H1 (cell line): Measurements from ENCODE around the gene CST5. TPM values are rescaled to one million over a fixed set of nuclear protein-coding genes. Genes with fewer than 3 reads are reported as not detected.

ENCODE experiments used
- CTCF ChIA-PET: fragments of 300-600 bp; sonication (Branson Sonifier 250); formaldehyde crosslinking; loops from one replicate; lab custom pipeline; 2021; ENCODE audit not compliant: partially characterized antibody; lab: Charles Lee
- POLR2A ChIA-PET: fragments of 300-600 bp; sonication (Branson Sonifier 250); formaldehyde crosslinking; loops from one replicate; lab custom pipeline; 2021; ENCODE audit warnings: inconsistent platforms; ENCODE audit not compliant: partially characterized antibody; lab: Charles Lee
- DNase-seq, 2 experiments: peaks; one replicate each; pipeline versions ENCODE4 v3.0.0 to v3.0.0-alpha.2; 2010 to 2022; ENCODE audit warnings: low spot score in 2 of 2, low read depth in 1 of 2, mixed read lengths in 1 of 2
- FAIRE-seq: peaks from 2 replicates; lab custom pipeline; 2011; peaks lifted over from hg19 to GRCh38; lab: Jason Lieb, UNC
- H2AFZ ChIP-seq: 2 replicates; pipeline ENCODE4 v1.8.1; 2012; ENCODE audit warnings: low read length, inconsistent platforms
- H2AK5ac ChIP-seq: 2 replicates; pipeline ENCODE4 v1.6.1; 2013; ENCODE audit warnings: low read depth, low read length
- H2BK120ac ChIP-seq: replicated peaks from 2 replicates; pipeline ENCODE3; 2013; ENCODE audit warnings: low read depth, low read length, inconsistent platforms
- H2BK12ac ChIP-seq: 2 replicates; pipeline ENCODE4 v1.6.1; 2013; ENCODE audit warnings: low read depth, low read length
- H2BK15ac ChIP-seq: 2 replicates; pipeline ENCODE4 v1.6.1; 2013; ENCODE audit warnings: low read length
- H2BK20ac ChIP-seq: 2 replicates; pipeline ENCODE4 v1.6.1; 2013; ENCODE audit warnings: low read length
- H2BK5ac ChIP-seq: 2 replicates; pipeline ENCODE4 v1.6.1; 2013; ENCODE audit warnings: low read depth, low read length
- H3K14ac ChIP-seq: 2 replicates; pipeline ENCODE4 v1.6.1; 2013; ENCODE audit warnings: inconsistent platforms; ENCODE audit not compliant: insufficient read length
- H3K18ac ChIP-seq: 2 replicates; pipeline ENCODE4 v1.6.1; 2013; ENCODE audit warnings: low read length; ENCODE audit errors: extremely low read depth
- H3K23ac ChIP-seq: 2 replicates; pipeline ENCODE4 v1.6.1; 2013; ENCODE audit warnings: inconsistent platforms; ENCODE audit not compliant: insufficient read length
- H3K23me2 ChIP-seq: 2 replicates; pipeline ENCODE4 v1.6.1; 2013; ENCODE audit warnings: low read depth, low read length
- H3K27ac ChIP-seq: 2 replicates; pipeline ENCODE4 v1.6.1; 2011; ENCODE audit warnings: low read depth, low read length, inconsistent platforms
- H3K27me3 ChIP-seq, 4 experiments: replicated peaks in 1 of 4; 1 replicate in 1 of 4; 2 replicates in 3 of 4; pipeline versions ENCODE4 v1.6.1 to v1.8.1; 2011 to 2013; ENCODE audit warnings: low read length in 3 of 4, mild to moderate bottlenecking in 3 of 4, inconsistent platforms in 2 of 4, mixed read lengths in 2 of 4, moderate library complexity in 1 of 4; ENCODE audit not compliant: control insufficient read depth in 3 of 4, insufficient read depth in 3 of 4; ENCODE audit errors: extremely low read depth in 1 of 4
- H3K36me3 ChIP-seq, 4 experiments: 2 replicates each; pipeline versions ENCODE4 v1.6.1 to v1.8.1; 2011 to 2013; ENCODE audit warnings: mild to moderate bottlenecking in 4 of 4, low read length in 3 of 4, moderate library complexity in 2 of 4, control low read depth in 1 of 4, inconsistent platforms in 1 of 4; ENCODE audit not compliant: insufficient read depth in 4 of 4, control insufficient read depth in 2 of 4
- H3K4ac ChIP-seq: replicated peaks from 2 replicates; pipeline ENCODE3; 2013; ENCODE audit warnings: low read length, low read depth, mixed read lengths, inconsistent platforms; ENCODE audit not compliant: insufficient read length
- H3K4me1 ChIP-seq, 4 experiments: replicated peaks in 1 of 4; 1 replicate in 1 of 4; 2 replicates in 3 of 4; pipeline versions ENCODE4 v1.6.1 to v1.8.1; 2011 to 2013; ENCODE audit warnings: low read length in 3 of 4, inconsistent platforms in 2 of 4, mixed read lengths in 1 of 4; ENCODE audit not compliant: insufficient read depth in 4 of 4, control insufficient read depth in 3 of 4
- H3K4me2 ChIP-seq, 2 experiments: 2 replicates each; pipeline versions ENCODE4 v1.6.1 to v1.8.1; 2011 to 2013; ENCODE audit warnings: low read depth in 2 of 2, low read length in 2 of 2, control low read depth in 1 of 2, inconsistent platforms in 1 of 2, mild to moderate bottlenecking in 1 of 2; ENCODE audit not compliant: insufficient read depth in 1 of 2
- H3K4me3 ChIP-seq, 4 experiments: fragments of 200-600, 300-600 bp in 1 of 4; sonication (generic), shearing (Covaris generic), sonication (Bioruptor Twin) in 1 of 4; 2 replicates each; pipeline versions ENCODE4 v1.5.1 to v1.8.1; 2011 to 2016; ENCODE audit warnings: low read length in 4 of 4, low read depth in 3 of 4, control low read depth in 2 of 4, inconsistent platforms in 2 of 4, mild to moderate bottlenecking in 2 of 4, mixed read lengths in 1 of 4, moderate library complexity in 1 of 4; ENCODE audit not compliant: insufficient read depth in 2 of 4; ENCODE audit errors: extremely low read depth in 1 of 4
- H3K56ac ChIP-seq: replicated peaks from 2 replicates; pipeline ENCODE3; 2013; ENCODE audit warnings: low read depth, mild to moderate bottlenecking, mixed read lengths, low read length, inconsistent platforms; ENCODE audit not compliant: insufficient read length
- H3K79me1 ChIP-seq: 2 replicates; pipeline ENCODE4 v1.6.1; 2013; ENCODE audit warnings: low read depth, low read length, control low read depth
- H3K79me2 ChIP-seq, 2 experiments: 2 replicates each; pipeline versions ENCODE4 v1.6.1 to v1.8.1; 2012 to 2013; ENCODE audit warnings: low read length in 2 of 2, mild to moderate bottlenecking in 2 of 2, inconsistent platforms in 1 of 2; ENCODE audit not compliant: insufficient read depth in 2 of 2, control insufficient read depth in 1 of 2
- H3K9ac ChIP-seq, 4 experiments: replicated peaks in 1 of 4; 1 replicate in 1 of 4; 2 replicates in 3 of 4; pipeline versions ENCODE4 v1.6.1 to v1.8.1; 2011 to 2013; ENCODE audit warnings: low read depth in 3 of 4, low read length in 3 of 4, control low read depth in 2 of 4, mild to moderate bottlenecking in 2 of 4, moderate library complexity in 2 of 4, inconsistent platforms in 1 of 4; ENCODE audit errors: extremely low read depth in 1 of 4
- H3K9me3 ChIP-seq, 2 experiments: 2 replicates each; pipeline versions ENCODE4 v1.6.1 to v1.8.1; 2012 to 2013; ENCODE audit warnings: mild to moderate bottlenecking in 2 of 2, moderate library complexity in 2 of 2, control low read depth in 1 of 2, inconsistent platforms in 1 of 2, low read depth in 1 of 2, low read length in 1 of 2, mixed read lengths in 1 of 2; ENCODE audit not compliant: insufficient read depth in 2 of 2
- H4K20me1 ChIP-seq, 2 experiments: replicated peaks in 1 of 2; 2 replicates each; pipeline versions ENCODE3 to v1.8.1; 2011 to 2013; ENCODE audit warnings: inconsistent platforms in 2 of 2, low read length in 2 of 2, mild to moderate bottlenecking in 1 of 2; ENCODE audit not compliant: insufficient read depth in 2 of 2, control insufficient read depth in 1 of 2
- H4K5ac ChIP-seq: 2 replicates; pipeline ENCODE4 v1.6.1; 2013; ENCODE audit warnings: low read length, low read depth, mixed read lengths, inconsistent platforms; ENCODE audit not compliant: insufficient read length
- H4K8ac ChIP-seq: 2 replicates; pipeline ENCODE4 v1.8.0; 2013; ENCODE audit warnings: mild to moderate bottlenecking, moderate library complexity, low read length, inconsistent platforms; ENCODE audit not compliant: insufficient read depth; ENCODE audit errors: extremely low read depth
- H4K91ac ChIP-seq: replicated peaks from 2 replicates; pipeline ENCODE3; 2013; ENCODE audit warnings: low read length, mixed read lengths, inconsistent platforms; ENCODE audit not compliant: insufficient read length
- ASH2L ChIP-seq: fragments of 200-600, 300-600 bp; sonication (generic); IDR thresholded peaks from one replicate; pipeline ENCODE4 v1.7.1; 2017; ENCODE audit warnings: low read length
- CTCF ChIP-seq, 3 experiments: IDR thresholded peaks; 1 replicate in 2 of 3; 2 replicates in 1 of 3; pipeline versions ENCODE4 v1.5.1 to v1.6.1; 2011; ENCODE audit warnings: low read length in 3 of 3, mild to moderate bottlenecking in 3 of 3, inconsistent platforms in 2 of 3, low read depth in 1 of 3, moderate library complexity in 1 of 3; ENCODE audit not compliant: insufficient read depth in 1 of 3; ENCODE audit errors: control extremely low read depth in 1 of 3
- EGR1 ChIP-seq: IDR thresholded peaks from 2 replicates; pipeline ENCODE4 v1.6.1; 2011; ENCODE audit warnings: low read depth, low read length, borderline replicate concordance
- MAFK ChIP-seq: IDR thresholded peaks from 2 replicates; pipeline ENCODE4 v1.6.1; 2012; ENCODE audit warnings: low read depth, mild to moderate bottlenecking, improper control_type of control experiment, low read length
- RFX5 ChIP-seq: IDR thresholded peaks from 2 replicates; pipeline ENCODE4 v1.6.1; 2011; ENCODE audit warnings: low read depth, low read length, improper control_type of control experiment, borderline replicate concordance
- RNF2 ChIP-seq: fragments of 200-900, 300-1000 bp; sonication (generic); IDR thresholded peaks from 2 replicates; pipeline ENCODE4 v1.7.1; 2016; ENCODE audit warnings: borderline replicate concordance, low read depth, mild to moderate bottlenecking, antibody characterized with exemption, low read length; ENCODE audit not compliant: poor library complexity, severe bottlenecking; ENCODE audit errors: missing control alignments
- USF2 ChIP-seq: IDR thresholded peaks from 2 replicates; pipeline ENCODE4 v1.6.1; 2011; ENCODE audit warnings: low read length, improper control_type of control experiment
- WGBS, 2 experiments: shearing (Covaris generic) in 1 of 2; methylation state at CpG; one replicate each; pipeline versions ENCODE4 v1.1.6 to v1.1.7; 2013 to 2015; ENCODE audit warnings: low lambda C conversion rate in 2 of 2, mixed read lengths in 2 of 2, inconsistent platforms in 1 of 2, low coverage in 1 of 2, missing lambda C conversion rate in 1 of 2; ENCODE audit not compliant: insufficient replicate concordance in 2 of 2, insufficient coverage in 1 of 2, insufficient read length in 1 of 2; ENCODE audit errors: extremely low coverage in 1 of 2, missing lambda C conversion rate in 1 of 2; 5-methylcytosine and 5-hydroxymethylcytosine counted together
- polyA plus RNA-seq, 7 experiments: library from polyadenylated mRNA; depleted of rRNA in 3 of 7; stranded (reverse) in 5 of 7; unstranded in 2 of 7; fragments of >200 nt in 5 of 7; fragments of 200-250 nt in 2 of 7; gene quantifications; 1 replicate in 5 of 7; 2 replicates in 1 of 7; 4 replicates in 1 of 7; pipeline versions ENCODE4 v1.2.1 to v1.2.3, GENCODE V29; 2011 to 2013; ENCODE audit warnings: missing spikeins in 2 of 7, mixed read lengths in 2 of 7
- total RNA-seq: library from RNA; stranded (reverse); fragmentation: NEBNext Ultra II Directional; extraction: Animal tissue kit (Norgen Biotek cat#: 25700); gene quantifications from 2 replicates; pipeline ENCODE4 v1.2.1, GENCODE V29; 2021

CST5 gene
- total and polyA plus RNA-seq, 2 of the 8 experiments (the other 6 are each of a cell fraction or from before 2014, with no cell fraction given) = not detected

GRCh38 chr20:23926944-23927872, 47.7 kb upstream of the CST5 start:
- H4K5ac ChIP-seq = no peak overlapping the region
- H4K20me1 ChIP-seq = no peaks in the 10 kb centered on the region
- peaks cover 0 to 4% (median 0%) of the 10 kb centered on the region in 4 experiments; a peak in 1 of 7 replicates for H3K4me1 ChIP-seq
- H2BK5ac ChIP-seq = no peak overlapping the region
- no peaks in the 10 kb centered on the region for H3K79me2 ChIP-seq
- WGBS, 2 experiments = 53% methylated on average over 3 of the region's 3 CpGs; no CpG with 5 or more reads in 1 of the 2 experiments
- H4K8ac ChIP-seq = no peak overlapping the region
- H3K4ac ChIP-seq = no peak overlapping the region
- H3K14ac ChIP-seq = no peak overlapping the region
- no peak overlapping the region for H2AK5ac ChIP-seq
- H3K36me3 ChIP-seq = no peaks in the 10 kb centered on the region
- H3K23me2 ChIP-seq = no peaks in the 10 kb centered on the region
- FAIRE-seq (no peak), DNase-seq (no peak)
- no peak overlapping the region for H3K23ac ChIP-seq
- no peaks in the 10 kb centered on the region; a peak in 1 of 4 replicates for H3K9me3 ChIP-seq
- H2BK20ac ChIP-seq = no peak overlapping the region
- no peak overlapping the region for H2BK12ac ChIP-seq
- no peak overlapping the region for H3K56ac ChIP-seq
- no peak overlapping the region for H3K27ac ChIP-seq
- H2BK15ac ChIP-seq = no peak overlapping the region
- no peaks in the 10 kb centered on the region for H3K79me1 ChIP-seq
- POLR2A ChIA-PET = interaction anchor here (1.1 kb wide), 1 partner anchor 10 kb away, joined by 3 read pairs; no protein-coding TSS in a partner anchor
- no peak overlapping the region for H2AFZ ChIP-seq
- no peak overlapping the region for H3K4me2 ChIP-seq
- H3K27me3 ChIP-seq = no peaks in the 10 kb centered on the region
- H3K9ac ChIP-seq = no peak overlapping the region
- H4K91ac ChIP-seq = no peak overlapping the region
- H3K18ac ChIP-seq = no peak overlapping the region
- CTCF ChIA-PET = interaction anchor here (0.7 to 4.5 kb wide), 6 partner anchors 11 to 159 kb away, joined by 3 to 24 read pairs (median 3); no protein-coding TSS in a partner anchor
- H3K4me3 ChIP-seq = no peak overlapping the region
- no peak overlapping the region for H2BK120ac ChIP-seq
- no peak for TF ChIP-seq CTCF (IDR thresholded peaks at IDR 0.05; ENCODE audit: control extremely low read depth in 1 of 3, insufficient read depth in 1 of 3, low read depth in 1 of 3, low read length in 3 of 3)
- no peak for TF ChIP-seq RNF2
- TF ChIP-seq USF2 = no peak
- TF ChIP-seq RFX5 = no peak
- no peak for TF ChIP-seq ASH2L
- TF ChIP-seq EGR1 = no peak
- no peak for TF ChIP-seq MAFK
